GM13976 (cell line): ENCODE data around the gene GALNT5.

Experiments used
- DNase-seq: peaks from one replicate; pipeline ENCODE4 v3.0.0; 2012; ENCODE audit warnings: low spot score
- CTCF ChIP-seq: IDR thresholded peaks from 2 replicates; pipeline ENCODE4 v1.5.1; 2012; ENCODE audit warnings: borderline replicate concordance, mild to moderate bottlenecking; ENCODE audit not compliant: insufficient read depth; ENCODE audit errors: extremely low read depth, missing control alignments, control extremely low read depth
- in situ Hi-C: fragments of 300-500 bp; cut with MboI; formaldehyde crosslinking; loops from one replicate; pipeline ENCODE4 v1.12.0; 2022; ENCODE audit warnings: low sequenced_read_pairs, mixed read lengths, inconsistent platforms; ENCODE audit not compliant: unreplicated experiment

Gene GALNT5

GRCh38 chr2:157315901-157316300 is 58.4 kb downstream of the GALNT5 start:
- no peak for TF ChIP-seq CTCF
- no peak for DNase-seq

GRCh38 chr2:157318884-157319283 is 61.4 kb downstream of the GALNT5 start:
- DNase-seq = no peak
- in situ Hi-C loops = loop anchor here (25.0 kb wide), 2 partner anchors 443 to 693 kb away; no protein-coding TSS in a partner anchor
- no peak for TF ChIP-seq CTCF

More at GRCh38 chr2:157315901-157316300, 58.4 kb downstream of the GALNT5 start:
- in situ Hi-C loops = loop anchor here (25.0 kb wide), 2 partner anchors 446 to 696 kb away; no protein-coding TSS in a partner anchor

GRCh38 chr2:157319795-157320194 is 62.3 kb downstream of the GALNT5 start:
- in situ Hi-C loops = loop anchor here (10.0 to 25.0 kb wide), 3 partner anchors 175 to 693 kb away; no protein-coding TSS in a partner anchor
- DNase-seq = no peak
- no peak for TF ChIP-seq CTCF

DNA sequence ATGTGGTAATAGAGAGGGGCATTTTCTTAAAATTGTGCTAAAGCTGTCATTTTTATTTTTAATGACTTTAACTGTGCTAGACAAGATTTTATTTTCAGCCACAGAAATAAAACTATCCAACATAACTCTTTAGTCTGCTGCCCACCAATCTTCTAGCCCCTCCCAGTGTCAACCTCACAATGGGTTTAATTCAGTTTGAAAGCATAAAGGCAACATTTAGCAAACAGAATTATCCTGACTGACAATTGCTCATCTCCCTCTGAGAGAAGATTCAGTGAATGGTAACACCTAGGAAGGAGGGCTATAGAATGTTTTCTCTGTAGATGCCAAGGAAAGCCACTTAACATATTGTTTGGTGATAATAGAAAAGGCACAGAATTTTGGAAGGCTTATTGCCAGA is 62.9 kb downstream of the GALNT5 start:
- DNase-seq = no peak
- in situ Hi-C loops = loop anchor here (10.0 to 25.0 kb wide), 3 partner anchors 174 to 692 kb away; no protein-coding TSS in a partner anchor

DNA sequence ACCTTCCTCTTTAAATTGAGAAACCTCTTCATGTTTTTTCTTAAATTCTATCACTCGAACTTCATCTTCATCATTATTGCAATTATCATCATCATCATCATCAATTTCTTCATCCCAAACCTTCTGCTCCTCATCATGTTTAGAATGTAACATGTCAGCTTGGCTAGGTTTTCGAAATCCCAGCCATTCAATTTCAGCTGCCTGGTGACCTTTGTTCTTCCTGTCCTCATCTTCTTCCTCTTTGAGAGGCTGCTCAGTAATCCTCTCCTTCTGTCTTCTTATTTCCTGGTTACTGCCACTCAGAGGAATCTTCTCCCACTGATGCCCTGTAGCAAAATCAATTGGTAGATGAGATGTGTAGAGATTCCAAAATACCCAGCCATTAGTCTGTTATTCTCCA is 64.0 kb downstream of the GALNT5 start:
- in situ Hi-C loops = loop anchor here (10.0 to 25.0 kb wide), 3 partner anchors 173 to 691 kb away; no protein-coding TSS in a partner anchor
- DNase-seq = no peak

More for the DNA sequence above, 62.9 kb downstream of the GALNT5 start:
- no peak for TF ChIP-seq CTCF

DNA sequence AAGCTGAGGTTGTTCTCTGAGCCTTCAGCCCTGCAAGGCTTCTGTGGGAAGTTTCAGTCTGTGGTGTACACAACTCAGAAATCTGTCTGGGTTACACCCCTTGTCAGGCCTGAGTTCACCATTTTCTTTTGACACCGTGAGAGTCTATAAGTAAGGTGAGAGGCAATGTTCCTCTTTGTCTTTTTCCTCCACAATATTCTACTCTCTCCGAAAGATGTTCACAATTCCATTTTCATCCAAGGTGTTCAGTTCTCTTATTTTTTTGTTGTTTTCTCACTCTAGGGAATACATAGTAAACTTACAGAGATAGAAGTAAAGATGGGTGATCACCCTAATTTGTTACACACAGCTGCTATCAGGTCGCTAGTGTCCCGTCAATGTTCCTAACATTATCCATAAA is 64.9 kb downstream of the GALNT5 start:
- DNase-seq = no peak
- TF ChIP-seq CTCF = no peak
- in situ Hi-C loops = loop anchor here (10.0 to 25.0 kb wide), 3 partner anchors 172 to 690 kb away; no protein-coding TSS in a partner anchor

More for the DNA sequence above, 64.0 kb downstream of the GALNT5 start:
- no peak for TF ChIP-seq CTCF
